HepG2 (cell line): ENCODE results near the gene SYNGAP1. TPM values are rescaled to one million over a fixed set of nuclear protein-coding genes. Genes with fewer than 3 reads are reported as not detected.

Source experiments
- ATAC-seq: fragments of 200-7000 bp; cut with Tn5 transposase; 3 replicates; pipeline ENCODE4 v1.9.1; 2020; ENCODE audit warnings: mild to moderate bottlenecking, moderate library complexity
- BruUV-seq: library from RNA; stranded (reverse); fragments of 400-500 nt; replicated peaks from 2 replicates; lab custom pipeline; 2021; lab: Mats Ljungman, UMichigan
- CTCF ChIA-PET: fragments of 300-600 bp; formaldehyde crosslinking; extraction: SDS; loops from one replicate; lab custom pipeline; 2021; ENCODE audit warnings: low total read pairs, inconsistent platforms, low intra/inter-chr PET ratio; lab: Yijun Ruan, JAX
- POLR2A ChIA-PET: fragments of 350-600 bp; sonication (Branson Sonifier 250); formaldehyde crosslinking; loops from one replicate; lab custom pipeline; 2020; ENCODE audit warnings: antibody characterized with exemption, inconsistent platforms; lab: Yijun Ruan, JAX
- DNase-seq: peaks from one replicate; pipeline ENCODE4 v3.0.0-alpha.2; 2015; ENCODE audit warnings: low spot score
- FAIRE-seq: peaks from 3 replicates; lab custom pipeline; 2011; peaks lifted over from hg19 to GRCh38; lab: Jason Lieb, UNC
- H2AFZ ChIP-seq: one replicate; pipeline ENCODE4 v1.6.1; 2011; ENCODE audit warnings: low read length, inconsistent platforms
- H3K27ac ChIP-seq: fragments of 300-600 bp; 3 replicates; pipeline ENCODE4 v1.8.0; 2011; ENCODE audit warnings: mixed run types, mild to moderate bottlenecking, mixed read lengths, low read length, inconsistent platforms; ENCODE audit not compliant: insufficient read depth; ENCODE audit errors: extremely low read length
- H3K27me3 ChIP-seq, 2 experiments: fragments of 200-600 bp in 1 of 2; 2 replicates in 1 of 2; 3 replicates in 1 of 2; pipeline versions ENCODE4 v1.6.0 to v1.8.0; 2011; ENCODE audit warnings: low read length in 2 of 2, mild to moderate bottlenecking in 2 of 2, moderate library complexity in 2 of 2, inconsistent platforms in 1 of 2; ENCODE audit not compliant: insufficient read depth in 2 of 2, control insufficient read depth in 1 of 2
- H3K36me3 ChIP-seq, 2 experiments: fragments of 200-600 bp in 1 of 2; replicated peaks in 1 of 2; 2 replicates in 1 of 2; 3 replicates in 1 of 2; pipeline versions ENCODE4 v1.5.1 to v1.8.0; 2011; ENCODE audit warnings: low read length in 2 of 2, inconsistent platforms in 1 of 2; ENCODE audit not compliant: insufficient read depth in 2 of 2, control insufficient read depth in 1 of 2
- H3K4me1 ChIP-seq: 2 replicates; pipeline ENCODE4 v1.5.1; 2012; ENCODE audit warnings: low read length, inconsistent platforms; ENCODE audit not compliant: insufficient read depth
- H3K4me2 ChIP-seq: 2 replicates; pipeline ENCODE4 v1.6.0; 2011; ENCODE audit warnings: low read depth, low read length, inconsistent platforms
- H3K4me3 ChIP-seq, 3 experiments: fragments of 200-600 bp in 1 of 3; sonication (generic), shearing (Covaris generic) in 1 of 3; replicated peaks in 1 of 3; 2 replicates each; pipeline ENCODE4 v1.5.1; 2011 to 2016; ENCODE audit warnings: low read length in 3 of 3, inconsistent platforms in 2 of 3, low read depth in 2 of 3, mild to moderate bottlenecking in 2 of 3, control low read depth in 1 of 3, mixed read lengths in 1 of 3; ENCODE audit not compliant: insufficient read depth in 1 of 3
- H3K79me2 ChIP-seq: one replicate; pipeline ENCODE4 v1.6.1; 2011; ENCODE audit warnings: low read length, inconsistent platforms; ENCODE audit not compliant: insufficient read depth
- H3K9ac ChIP-seq: 2 replicates; pipeline ENCODE4 v1.6.0; 2011; ENCODE audit warnings: mild to moderate bottlenecking, low read depth, low read length, inconsistent platforms; ENCODE audit not compliant: insufficient read depth
- H3K9me3 ChIP-seq: 2 replicates; pipeline ENCODE4 v1.5.1; 2012; ENCODE audit warnings: mild to moderate bottlenecking, low read length
- H4K20me1 ChIP-seq: 2 replicates; pipeline ENCODE4 v1.6.0; 2011; ENCODE audit warnings: inconsistent platforms, mild to moderate bottlenecking, low read length, moderate library complexity; ENCODE audit not compliant: insufficient read depth
- HNF4A ChIP-seq: sonication (generic); formaldehyde crosslinking; IDR thresholded peaks from 2 replicates; pipeline ENCODE4 v1.4.0; 2020; ENCODE audit warnings: missing genetic modification reagents
- KDM6A ChIP-seq: IDR thresholded peaks from 2 replicates; pipeline ENCODE4 v1.6.1; 2016; ENCODE audit warnings: low read depth
- NKX3-1 ChIP-seq: sonication (generic); formaldehyde crosslinking; IDR thresholded peaks from 2 replicates; pipeline ENCODE4 v1.5.0; 2020; ENCODE audit warnings: missing genetic modification reagents
- POLR2AphosphoS2 ChIP-seq: IDR thresholded peaks from 2 replicates; pipeline ENCODE4 v1.6.1; 2011; ENCODE audit warnings: low read depth, low read length, improper control_type of control experiment
- RNF2 ChIP-seq: fragments of 450-650 bp; conservative IDR thresholded peaks from 2 replicates; pipeline ENCODE4 v1.6.1; 2016; ENCODE audit warnings: low read depth
- TEAD2 ChIP-seq: sonication (generic); formaldehyde crosslinking; IDR thresholded peaks from 2 replicates; pipeline ENCODE4 v1.9.0; 2021; ENCODE audit warnings: missing genetic modification reagents
- YEATS2 ChIP-seq: sonication (generic); formaldehyde crosslinking; IDR thresholded peaks from 2 replicates; pipeline ENCODE4 v1.4.0; 2020; ENCODE audit warnings: missing genetic modification reagents, borderline replicate concordance
- ZNF670 ChIP-seq: sonication (generic); formaldehyde crosslinking; IDR thresholded peaks from 2 replicates; pipeline ENCODE4 v1.8.0; 2022; ENCODE audit warnings: mild to moderate bottlenecking, missing genetic modification reagents, borderline replicate concordance
- ZNF709 ChIP-seq: sonication (generic); formaldehyde crosslinking; IDR thresholded peaks from 2 replicates; pipeline ENCODE4 v1.5.0; 2020; ENCODE audit warnings: mild to moderate bottlenecking, missing genetic modification reagents
- WGBS: methylation state at CpG from one replicate; pipeline ENCODE4 v1.1.6; 2017; ENCODE audit warnings: low lambda C conversion rate; 5-methylcytosine and 5-hydroxymethylcytosine counted together
- in situ Hi-C: cut with HindIII; loops from 2 replicates; pipeline ENCODE4 v1.10.0; 2017; ENCODE audit warnings: low pct_unique_long_range_greater_than_20kb; ENCODE audit not compliant: extremely low pct_ligation_motif_present
- intact Hi-C: fragments of 100-400 bp; cut with micrococcal nuclease; formaldehyde crosslinking; loops from one replicate; pipeline ENCODE4 v1.10.0; 2022; ENCODE audit not compliant: unreplicated experiment
- polyA plus RNA-seq, 8 experiments: library from polyadenylated mRNA; depleted of rRNA in 3 of 8; stranded (reverse) in 7 of 8; unstranded in 1 of 8; fragments of >200 nt; fragmentation: Illumina TruSeq in 4 of 8; extraction: Trizol in 4 of 8; gene quantifications; 2 replicates each; pipeline versions ENCODE4 v1.2.1 to v1.2.3, GENCODE V29; 2011 to 2016; ENCODE audit warnings: low read depth in 4 of 8, missing spikeins in 1 of 8, mixed read lengths in 1 of 8; ENCODE audit not compliant: insufficient read depth in 1 of 8
- total RNA-seq, 5 experiments: library from RNA; depleted of rRNA; stranded (reverse); fragments of >200 nt; fragmentation: Illumina TruSeq; extraction: Trizol; gene quantifications; 2 replicates each; pipeline ENCODE4 v1.2.3, GENCODE V29; 2016; ENCODE audit warnings: low read depth in 1 of 5

SYNGAP1 gene
- total and polyA plus RNA-seq, 2 of the 13 experiments (the other 11 are each of a cell fraction or from before 2014, with no cell fraction given), result 0.75 to 1.1 TPM

GRCh38 chr6:33466075-33466735 lies 46.3 kb downstream of the SYNGAP1 start:
- POLR2A ChIA-PET, result no interaction called here
- intact Hi-C loops (no loop called here), in situ Hi-C loops (no loop called here)
- BruUV-seq, result no TSS peak
- CTCF ChIA-PET, result no interaction called here
- no peak for TF ChIP-seq ZNF670 (CRISPR knock-in tag)
- no peak for TF ChIP-seq POLR2AphosphoS2
- 0 out of 2 replicates have a peak, but pooled peaks have one; percentile 24 for TF ChIP-seq ZNF709 (CRISPR knock-in tag)
- no peak for TF ChIP-seq TEAD2 (CRISPR knock-in tag)
- TF ChIP-seq YEATS2, result no peak
- no peak for TF ChIP-seq KDM6A (CRISPR knock-in tag)
- H2AFZ ChIP-seq, result no peak overlapping the region
- ATAC-seq (no peak), FAIRE-seq (no peak), DNase-seq (no peak)
- H3K4me2 ChIP-seq, result peak overlapping the region; percentile 24
- H3K9me3 ChIP-seq, result no peaks in the 10 kb centered on the region
- H3K4me3 ChIP-seq, result no peak overlapping the region
- H3K4me1 ChIP-seq, result peaks cover 12% of the 10 kb centered on the region
- no peaks in the 10 kb centered on the region for H3K36me3 ChIP-seq
- H3K27me3 ChIP-seq, result peaks cover 0 to 4% of the 10 kb centered on the region in 2 experiments; a peak in 1 of 5 replicates
- H3K27ac ChIP-seq, result no peak overlapping the region
- H3K9ac ChIP-seq, result no peak overlapping the region
- H3K79me2 ChIP-seq, result no peaks in the 10 kb centered on the region
- 74% methylated on average over 3 of the region's 4 CpGs for WGBS
- no peaks in the 10 kb centered on the region for H4K20me1 ChIP-seq

- no peak for TF ChIP-seq RNF2
- 0 out of 2 replicates have a peak, but pooled peaks have one; percentile 47 for TF ChIP-seq HNF4A (CRISPR knock-in tag)
- TF ChIP-seq NKX3-1 (CRISPR knock-in tag), result no peak
- intact Hi-C loops (no loop called here), in situ Hi-C loops (no loop called here)
- Histone ChIP-seq H3K79me2 (no peaks in the 10 kb centered on the region), H3K9me3 (no peaks in the 10 kb centered on the region), H3K4me2 (peak overlapping the region; percentile 24; the same call in 1 of the 2 replicates), H4K20me1 (no peaks in the 10 kb centered on the region), H3K4me3 (no peak overlapping the region), H3K4me1 (peaks cover 12% of the 10 kb centered on the region), H2AFZ (no peak overlapping the region), H3K36me3 (no peaks in the 10 kb centered on the region), H3K27ac (no peak overlapping the region), H3K9ac (no peak overlapping the region), H3K27me3 (peaks cover 1 to 7% of the 10 kb centered on the region in 2 experiments; a peak in 2 of 5 replicates)
- no TSS peak for BruUV-seq
- POLR2A ChIA-PET, result interaction anchor here (2.2 kb wide), 1 partner anchor 13 kb away, joined by 7 read pairs; the partner anchor contains the start of gene ZBTB9
- WGBS, result 47% methylated on average over 7 of the region's 7 CpGs
- DNase-seq (no peak), FAIRE-seq (no peak), ATAC-seq (no peak)
- CTCF ChIA-PET, result no interaction called here
Measured at GRCh38 chr6:33467091-33467490, 47.2 kb downstream of the SYNGAP1 start.
